Fibroblast of lung (primary cell): ENCODE measurements around the gene ASAP2. TPM values are rescaled to one million over a fixed set of nuclear protein-coding genes. Genes with fewer than 3 reads are reported as not detected.

ENCODE experiments used
- DNase-seq, 2 donors: peaks; one replicate each; pipeline versions ENCODE4 v3.0.0 to v3.0.0-alpha.2; 2010; ENCODE audit warnings: low read depth in 2 of 2
- H2AFZ ChIP-seq: 2 replicates; pipeline ENCODE4 v1.5.1; 2012; ENCODE audit warnings: low read length, control low read depth, inconsistent platforms
- H3K27ac ChIP-seq: 2 replicates; pipeline ENCODE4 v1.5.1; 2011; ENCODE audit warnings: low read length, control low read depth; ENCODE audit not compliant: insufficient read depth
- H3K27me3 ChIP-seq: 2 replicates; pipeline ENCODE4 v1.5.1; 2011; ENCODE audit warnings: mild to moderate bottlenecking, low read length; ENCODE audit not compliant: control insufficient read depth, insufficient read depth
- H3K36me3 ChIP-seq: 2 replicates; pipeline ENCODE4 v1.5.1; 2011; ENCODE audit warnings: low read length; ENCODE audit not compliant: control insufficient read depth, insufficient read depth
- H3K4me1 ChIP-seq: 2 replicates; pipeline ENCODE4 v1.5.1; 2011; ENCODE audit warnings: low read length; ENCODE audit not compliant: control insufficient read depth, insufficient read depth; ENCODE audit errors: extremely low read depth
- H3K4me2 ChIP-seq: 2 replicates; pipeline ENCODE4 v1.5.1; 2011; ENCODE audit warnings: low read length, control low read depth; ENCODE audit not compliant: insufficient read depth; ENCODE audit errors: extremely low read depth
- H3K4me3 ChIP-seq, 4 experiments: fragments of 200-600 bp in 1 of 4; sonication (generic) in 1 of 4; replicated peaks in 1 of 4; 2 replicates each; pipeline ENCODE4 v1.5.1; 2011 to 2016; ENCODE audit warnings: low read length in 4 of 4, low read depth in 3 of 4, mild to moderate bottlenecking in 3 of 4, control low read depth in 2 of 4, inconsistent platforms in 1 of 4, mixed read lengths in 1 of 4; ENCODE audit not compliant: insufficient read depth in 1 of 4; ENCODE audit errors: control extremely low read depth in 1 of 4
- H3K79me2 ChIP-seq: 2 replicates; pipeline ENCODE4 v1.5.1; 2012; ENCODE audit warnings: mild to moderate bottlenecking, low read length, inconsistent platforms; ENCODE audit not compliant: control insufficient read depth, insufficient read depth
- H3K9ac ChIP-seq: 2 replicates; pipeline ENCODE4 v1.5.1; 2011; ENCODE audit warnings: mild to moderate bottlenecking, low read length, control low read depth; ENCODE audit not compliant: insufficient read depth
- H3K9me3 ChIP-seq: 2 replicates; pipeline ENCODE4 v1.5.1; 2012; ENCODE audit warnings: low read depth, low read length; ENCODE audit not compliant: control insufficient read depth, insufficient read depth
- H4K20me1 ChIP-seq: 2 replicates; pipeline ENCODE4 v1.5.1; 2011; ENCODE audit warnings: low read length; ENCODE audit not compliant: control insufficient read depth, insufficient read depth; ENCODE audit errors: extremely low read depth
- EZH2 ChIP-seq: IDR thresholded peaks from 2 replicates; pipeline ENCODE4 v1.5.1; 2012; ENCODE audit warnings: low read length, control low read depth, mild to moderate bottlenecking; ENCODE audit errors: missing control alignments
- polyA plus RNA-seq, 2 donors: library from polyadenylated mRNA; depleted of rRNA in 1 of 2; stranded (reverse) in 1 of 2; unstranded in 1 of 2; fragments of >200 nt; gene quantifications; 2 replicates each; pipeline ENCODE4 v1.2.1, GENCODE V29; 2011 to 2012; ENCODE audit warnings: missing spikeins in 1 of 2
- total RNA-seq: library from RNA; depleted of rRNA; stranded (reverse); fragments of >200 nt; gene quantifications from 2 replicates; pipeline ENCODE4 v1.2.1, GENCODE V29; 2014
- TF ChIP-seq, protein P1 (sequence below), 2 donors: IDR thresholded peaks in 1 of 2; conservative IDR thresholded peaks in 1 of 2; 1 replicate in 1 of 2; 2 replicates in 1 of 2; pipeline ENCODE4 v1.5.1; 2011 to 2012; ENCODE audit warnings: low read length in 2 of 2, control low read depth in 1 of 2, inconsistent platforms in 1 of 2, low read depth in 1 of 2, mild to moderate bottlenecking in 1 of 2

ASAP2 gene
- total and polyA plus RNA-seq, 2 donors (not counting 1 experiment from before 2014, with no cell fraction given): 19.2 to 19.9 TPM

DNA sequence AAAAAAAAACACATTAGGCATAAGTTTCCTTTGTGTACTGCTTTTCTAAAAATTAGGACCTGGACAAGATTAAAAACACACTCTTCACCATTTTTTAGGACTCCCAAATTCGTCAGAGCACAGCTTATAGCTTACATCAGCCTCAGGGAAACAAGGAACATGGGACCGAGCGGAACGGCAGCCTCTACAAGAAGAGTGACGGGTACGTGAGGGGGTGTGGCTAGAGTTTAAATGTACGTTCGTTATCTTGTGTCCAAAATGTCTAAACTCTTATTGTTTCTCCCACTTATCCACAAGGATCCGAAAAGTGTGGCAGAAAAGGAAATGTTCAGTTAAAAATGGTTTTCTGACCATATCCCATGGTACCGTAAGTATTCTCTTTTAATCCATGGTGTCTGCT lies 137.8 kb downstream of the ASAP2 start:
- Histone ChIP-seq H3K27me3 (no peaks in the 10 kb centered on the region), H3K9ac (no peak overlapping the region), H3K27ac (no peak overlapping the region), H3K4me1 (no peaks in the 10 kb centered on the region), H3K36me3 (peaks cover 4% of the 10 kb centered on the region), H3K79me2 (no peaks in the 10 kb centered on the region), H2AFZ (no peak overlapping the region), H4K20me1 (no peaks in the 10 kb centered on the region), H3K9me3 (no peaks in the 10 kb centered on the region), H3K4me2 (no peak overlapping the region), H3K4me3 (no peak overlapping the region)
- no peak for DNase-seq
- TF ChIP-seq EZH2: no peak
- TF ChIP-seq, protein P1, sequence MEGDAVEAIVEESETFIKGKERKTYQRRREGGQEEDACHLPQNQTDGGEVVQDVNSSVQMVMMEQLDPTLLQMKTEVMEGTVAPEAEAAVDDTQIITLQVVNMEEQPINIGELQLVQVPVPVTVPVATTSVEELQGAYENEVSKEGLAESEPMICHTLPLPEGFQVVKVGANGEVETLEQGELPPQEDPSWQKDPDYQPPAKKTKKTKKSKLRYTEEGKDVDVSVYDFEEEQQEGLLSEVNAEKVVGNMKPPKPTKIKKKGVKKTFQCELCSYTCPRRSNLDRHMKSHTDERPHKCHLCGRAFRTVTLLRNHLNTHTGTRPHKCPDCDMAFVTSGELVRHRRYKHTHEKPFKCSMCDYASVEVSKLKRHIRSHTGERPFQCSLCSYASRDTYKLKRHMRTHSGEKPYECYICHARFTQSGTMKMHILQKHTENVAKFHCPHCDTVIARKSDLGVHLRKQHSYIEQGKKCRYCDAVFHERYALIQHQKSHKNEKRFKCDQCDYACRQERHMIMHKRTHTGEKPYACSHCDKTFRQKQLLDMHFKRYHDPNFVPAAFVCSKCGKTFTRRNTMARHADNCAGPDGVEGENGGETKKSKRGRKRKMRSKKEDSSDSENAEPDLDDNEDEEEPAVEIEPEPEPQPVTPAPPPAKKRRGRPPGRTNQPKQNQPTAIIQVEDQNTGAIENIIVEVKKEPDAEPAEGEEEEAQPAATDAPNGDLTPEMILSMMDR (conservative IDR thresholded peaks at IDR 0.05 in 1 of 2, IDR thresholded peaks at IDR 0.05 in 1 of 2; ENCODE audit: low read depth in 1 of 2, low read length in 2 of 2): no peak

DNA sequence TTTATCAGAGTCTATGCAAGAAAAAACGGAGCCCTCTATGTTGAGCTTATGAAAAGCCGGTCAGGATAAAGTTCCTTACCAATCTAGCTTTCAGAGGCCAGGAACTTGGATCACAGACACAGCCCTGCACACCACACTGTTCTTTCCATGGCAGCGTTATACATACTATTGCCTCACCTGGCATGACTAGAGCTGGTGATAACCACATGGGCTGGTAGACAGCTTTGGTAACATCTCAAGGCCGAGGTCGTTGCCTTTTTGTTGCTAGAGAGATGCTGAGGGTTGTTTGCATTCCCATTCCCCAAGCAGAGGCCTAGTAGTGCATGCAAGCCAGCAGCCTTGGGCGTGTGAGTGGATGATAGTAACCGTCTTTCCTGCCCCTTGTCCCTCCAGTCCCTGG lies 138.7 kb downstream of the ASAP2 start:
- H3K9me3 ChIP-seq: no peaks in the 10 kb centered on the region
- no peaks in the 10 kb centered on the region for H3K27me3 ChIP-seq
- H4K20me1 ChIP-seq: no peaks in the 10 kb centered on the region
- TF ChIP-seq, protein P1 (conservative IDR thresholded peaks at IDR 0.05 in 1 of 2, IDR thresholded peaks at IDR 0.05 in 1 of 2; ENCODE audit: low read depth in 1 of 2, low read length in 2 of 2): no peak
- no peak for TF ChIP-seq EZH2
- H3K79me2 ChIP-seq: no peaks in the 10 kb centered on the region
- DNase-seq: no peak
- H3K4me3 ChIP-seq: no peak overlapping the region
- H2AFZ ChIP-seq: no peak overlapping the region
- peaks cover 4% of the 10 kb centered on the region for H3K36me3 ChIP-seq
- H3K27ac ChIP-seq: no peak overlapping the region
- no peaks in the 10 kb centered on the region for H3K4me1 ChIP-seq
- no peak overlapping the region for H3K4me2 ChIP-seq
- H3K9ac ChIP-seq: no peak overlapping the region

DNA sequence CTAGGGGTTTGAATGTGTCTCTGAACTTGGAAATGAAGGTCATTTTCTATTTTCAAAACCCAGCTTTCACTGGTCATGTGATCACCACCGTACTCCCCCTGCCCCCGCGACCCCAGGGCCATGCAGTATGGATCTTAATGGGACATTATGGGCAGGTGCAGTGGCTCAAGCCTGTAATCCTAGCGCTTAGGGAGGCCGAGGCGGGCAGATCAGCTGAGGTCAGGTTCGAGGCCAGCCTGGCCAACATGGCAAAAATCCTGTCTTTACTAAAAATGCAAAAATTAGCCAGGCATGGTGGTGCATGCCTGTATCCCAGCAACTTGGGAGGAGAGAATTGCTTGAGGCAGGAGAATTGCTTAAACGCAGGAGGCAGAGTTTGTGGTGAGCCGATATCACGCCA lies 139.4 kb downstream of the ASAP2 start:
- Histone ChIP-seq H3K4me3 (no peak overlapping the region), H3K9ac (no peak overlapping the region), H3K4me1 (no peaks in the 10 kb centered on the region), H3K36me3 (peaks cover 4% of the 10 kb centered on the region), H3K27ac (no peak overlapping the region), H2AFZ (no peak overlapping the region), H3K9me3 (no peaks in the 10 kb centered on the region), H4K20me1 (no peaks in the 10 kb centered on the region), H3K4me2 (no peak overlapping the region), H3K79me2 (no peaks in the 10 kb centered on the region), H3K27me3 (no peaks in the 10 kb centered on the region)
- no peak for DNase-seq
- TF ChIP-seq, protein P1 (conservative IDR thresholded peaks at IDR 0.05 in 1 of 2, IDR thresholded peaks at IDR 0.05 in 1 of 2; ENCODE audit: low read depth in 1 of 2, low read length in 2 of 2): no peak
- TF ChIP-seq EZH2: no peak
